Panc1 (cell line): ENCODE results near the gene RGMA. TPM values are rescaled to one million over a fixed set of nuclear protein-coding genes. Genes with fewer than 3 reads are reported as not detected.

Experiments used
- ATAC-seq: fragments of 200-7000 bp; cut with Tn5 transposase; 2 replicates; pipeline ENCODE4 v1.9.1; 2020; ENCODE audit warnings: mild to moderate bottlenecking, moderate library complexity
- BruUV-seq: library from RNA; stranded (reverse); fragments of 400-500 nt; replicated peaks from 2 replicates; lab custom pipeline; 2021; lab: Mats Ljungman, UMichigan
- CTCF ChIA-PET: fragments of 300-600 bp; sonication (Branson Sonifier 250); formaldehyde crosslinking; loops from one replicate; lab custom pipeline; 2022; ENCODE audit warnings: antibody characterized with exemption; lab: Charles Lee
- POLR2A ChIA-PET: fragments of 300-600 bp; sonication (Branson Sonifier 250); formaldehyde crosslinking; loops from one replicate; lab custom pipeline; 2022; ENCODE audit warnings: antibody characterized with exemption; lab: Charles Lee
- DNase-seq: peaks from one replicate; pipeline ENCODE4 v3.0.0-alpha.2; 2010; ENCODE audit warnings: low read depth, low spot score
- H3K27ac ChIP-seq: 2 replicates; pipeline ENCODE4 v1.5.1; 2011; ENCODE audit warnings: mild to moderate bottlenecking, low read length, inconsistent platforms
- H3K27me3 ChIP-seq: fragments of 200-500 bp; sonication (Bioruptor generic); 2 replicates; pipeline ENCODE4 v1.6.0; 2014; ENCODE audit warnings: low read length, inconsistent platforms; ENCODE audit not compliant: control insufficient read depth, insufficient read depth
- H3K36me3 ChIP-seq: fragments of 200-500 bp; sonication (Bioruptor generic); 2 replicates; pipeline ENCODE4 v1.5.1; 2014; ENCODE audit warnings: inconsistent platforms, mild to moderate bottlenecking, low read length, moderate library complexity; ENCODE audit not compliant: control insufficient read depth, insufficient read depth
- H3K4me1 ChIP-seq: 2 replicates; pipeline ENCODE4 v1.5.1; 2011; ENCODE audit warnings: inconsistent platforms, mild to moderate bottlenecking, low read length, moderate library complexity; ENCODE audit not compliant: control insufficient read depth, insufficient read depth
- H3K4me3 ChIP-seq, 2 experiments: 2 replicates each; pipeline ENCODE4 v1.5.1; 2011 to 2012; ENCODE audit warnings: low read depth in 2 of 2, low read length in 2 of 2, mild to moderate bottlenecking in 2 of 2, inconsistent platforms in 1 of 2, moderate library complexity in 1 of 2
- H3K9me3 ChIP-seq: fragments of 200-500 bp; sonication (Bioruptor generic); 2 replicates; pipeline ENCODE4 v1.5.1; 2014; ENCODE audit warnings: low read depth, mild to moderate bottlenecking, inconsistent platforms, low read length, moderate library complexity; ENCODE audit not compliant: control insufficient read depth, insufficient read depth
- POLR2AphosphoS5 ChIP-seq: IDR thresholded peaks from 2 replicates; pipeline ENCODE4 v1.6.1; 2012; ENCODE audit warnings: mild to moderate bottlenecking, low read depth, low read length, moderate library complexity
- SIN3A ChIP-seq: IDR thresholded peaks from 2 replicates; pipeline ENCODE4 v1.6.1; 2012; ENCODE audit warnings: low read depth, mild to moderate bottlenecking, low read length, moderate library complexity, borderline replicate concordance; ENCODE audit not compliant: insufficient read depth
- TCF7L2 ChIP-seq: IDR thresholded peaks from 2 replicates; pipeline ENCODE4 v1.6.1; 2011; ENCODE audit warnings: mild to moderate bottlenecking, low read depth, low read length, inconsistent platforms
- in situ Hi-C: cut with HindIII; loops from 2 replicates; pipeline ENCODE4 v1.10.0; 2016; ENCODE audit warnings: low sequenced_read_pairs, low pct_unique_long_range_greater_than_20kb
- intact Hi-C: fragments of 100-400 bp; cut with micrococcal nuclease; formaldehyde crosslinking; loops from one replicate; pipeline ENCODE4 v1.10.0; 2022; ENCODE audit not compliant: unreplicated experiment
- total RNA-seq: library from RNA; stranded (reverse); gene quantifications from one replicate; pipeline ENCODE4 v1.2.1, GENCODE V29; 2021; ENCODE audit not compliant: unreplicated experiment
- TF ChIP-seq, protein P1 (sequence below): fragments of 450-650 bp; IDR thresholded peaks from 2 replicates; pipeline ENCODE4 v1.5.1; 2017; ENCODE audit warnings: mild to moderate bottlenecking
- TF ChIP-seq, protein P2 (sequence below), 2 experiments: IDR thresholded peaks; 2 replicates each; pipeline ENCODE4 v1.6.1; 2011 to 2012; ENCODE audit warnings: low read depth in 2 of 2, control low read depth in 1 of 2, low read length in 1 of 2, mild to moderate bottlenecking in 1 of 2, moderate library complexity in 1 of 2; ENCODE audit not compliant: insufficient read depth in 1 of 2

RGMA gene
- total RNA-seq, 1 experiment from 2014 or later, result 0.62 TPM

DNA sequence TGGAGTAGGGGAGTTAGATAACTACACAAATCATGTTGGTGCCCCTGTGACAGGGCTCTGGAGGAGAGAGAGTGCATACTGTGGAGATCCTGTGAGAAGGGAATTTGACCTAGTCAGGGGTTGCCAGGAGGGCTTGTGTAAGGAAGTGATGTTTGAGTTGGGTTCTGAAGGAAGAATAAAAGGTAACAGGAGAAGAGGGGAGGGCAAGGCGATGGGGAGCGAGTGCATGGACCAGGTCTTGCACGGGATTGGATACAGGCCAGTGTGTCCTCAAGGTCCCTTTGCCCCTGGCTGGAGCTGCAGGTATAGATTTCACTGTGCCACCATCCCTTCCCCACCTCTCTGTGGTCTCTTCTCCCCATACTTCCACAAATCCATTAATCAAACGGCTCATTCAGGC is 83.9 kb downstream of the RGMA start:
- in situ Hi-C loops, result no loop called here
- Histone ChIP-seq H3K27me3 (no peaks in the 10 kb centered on the region), H3K27ac (no peak overlapping the region), H3K4me3 (no peak overlapping the region), H3K9me3 (no peaks in the 10 kb centered on the region), H3K36me3 (peaks cover 69% of the 10 kb centered on the region), H3K4me1 (no peaks in the 10 kb centered on the region)
- intact Hi-C loops, result no loop called here
- ATAC-seq (peak; percentile 28; the same call in 1 of the 2 replicates), DNase-seq (no peak)
- CTCF ChIA-PET, result no interaction called here
- TF ChIP-seq TCF7L2 (no peak), SIN3A (no peak), POLR2AphosphoS5 (no peak)
- TF ChIP-seq, protein P1, sequence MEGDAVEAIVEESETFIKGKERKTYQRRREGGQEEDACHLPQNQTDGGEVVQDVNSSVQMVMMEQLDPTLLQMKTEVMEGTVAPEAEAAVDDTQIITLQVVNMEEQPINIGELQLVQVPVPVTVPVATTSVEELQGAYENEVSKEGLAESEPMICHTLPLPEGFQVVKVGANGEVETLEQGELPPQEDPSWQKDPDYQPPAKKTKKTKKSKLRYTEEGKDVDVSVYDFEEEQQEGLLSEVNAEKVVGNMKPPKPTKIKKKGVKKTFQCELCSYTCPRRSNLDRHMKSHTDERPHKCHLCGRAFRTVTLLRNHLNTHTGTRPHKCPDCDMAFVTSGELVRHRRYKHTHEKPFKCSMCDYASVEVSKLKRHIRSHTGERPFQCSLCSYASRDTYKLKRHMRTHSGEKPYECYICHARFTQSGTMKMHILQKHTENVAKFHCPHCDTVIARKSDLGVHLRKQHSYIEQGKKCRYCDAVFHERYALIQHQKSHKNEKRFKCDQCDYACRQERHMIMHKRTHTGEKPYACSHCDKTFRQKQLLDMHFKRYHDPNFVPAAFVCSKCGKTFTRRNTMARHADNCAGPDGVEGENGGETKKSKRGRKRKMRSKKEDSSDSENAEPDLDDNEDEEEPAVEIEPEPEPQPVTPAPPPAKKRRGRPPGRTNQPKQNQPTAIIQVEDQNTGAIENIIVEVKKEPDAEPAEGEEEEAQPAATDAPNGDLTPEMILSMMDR, result no peak
- TF ChIP-seq, protein P2, sequence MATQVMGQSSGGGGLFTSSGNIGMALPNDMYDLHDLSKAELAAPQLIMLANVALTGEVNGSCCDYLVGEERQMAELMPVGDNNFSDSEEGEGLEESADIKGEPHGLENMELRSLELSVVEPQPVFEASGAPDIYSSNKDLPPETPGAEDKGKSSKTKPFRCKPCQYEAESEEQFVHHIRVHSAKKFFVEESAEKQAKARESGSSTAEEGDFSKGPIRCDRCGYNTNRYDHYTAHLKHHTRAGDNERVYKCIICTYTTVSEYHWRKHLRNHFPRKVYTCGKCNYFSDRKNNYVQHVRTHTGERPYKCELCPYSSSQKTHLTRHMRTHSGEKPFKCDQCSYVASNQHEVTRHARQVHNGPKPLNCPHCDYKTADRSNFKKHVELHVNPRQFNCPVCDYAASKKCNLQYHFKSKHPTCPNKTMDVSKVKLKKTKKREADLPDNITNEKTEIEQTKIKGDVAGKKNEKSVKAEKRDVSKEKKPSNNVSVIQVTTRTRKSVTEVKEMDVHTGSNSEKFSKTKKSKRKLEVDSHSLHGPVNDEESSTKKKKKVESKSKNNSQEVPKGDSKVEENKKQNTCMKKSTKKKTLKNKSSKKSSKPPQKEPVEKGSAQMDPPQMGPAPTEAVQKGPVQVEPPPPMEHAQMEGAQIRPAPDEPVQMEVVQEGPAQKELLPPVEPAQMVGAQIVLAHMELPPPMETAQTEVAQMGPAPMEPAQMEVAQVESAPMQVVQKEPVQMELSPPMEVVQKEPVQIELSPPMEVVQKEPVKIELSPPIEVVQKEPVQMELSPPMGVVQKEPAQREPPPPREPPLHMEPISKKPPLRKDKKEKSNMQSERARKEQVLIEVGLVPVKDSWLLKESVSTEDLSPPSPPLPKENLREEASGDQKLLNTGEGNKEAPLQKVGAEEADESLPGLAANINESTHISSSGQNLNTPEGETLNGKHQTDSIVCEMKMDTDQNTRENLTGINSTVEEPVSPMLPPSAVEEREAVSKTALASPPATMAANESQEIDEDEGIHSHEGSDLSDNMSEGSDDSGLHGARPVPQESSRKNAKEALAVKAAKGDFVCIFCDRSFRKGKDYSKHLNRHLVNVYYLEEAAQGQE (IDR thresholded peaks at IDR 0.05; ENCODE audit: insufficient read depth in 1 of 2, low read depth in 2 of 2, low read length in 1 of 2), result no peak
- POLR2A ChIA-PET, result no interaction called here
- BruUV-seq, result no TSS peak

DNA sequence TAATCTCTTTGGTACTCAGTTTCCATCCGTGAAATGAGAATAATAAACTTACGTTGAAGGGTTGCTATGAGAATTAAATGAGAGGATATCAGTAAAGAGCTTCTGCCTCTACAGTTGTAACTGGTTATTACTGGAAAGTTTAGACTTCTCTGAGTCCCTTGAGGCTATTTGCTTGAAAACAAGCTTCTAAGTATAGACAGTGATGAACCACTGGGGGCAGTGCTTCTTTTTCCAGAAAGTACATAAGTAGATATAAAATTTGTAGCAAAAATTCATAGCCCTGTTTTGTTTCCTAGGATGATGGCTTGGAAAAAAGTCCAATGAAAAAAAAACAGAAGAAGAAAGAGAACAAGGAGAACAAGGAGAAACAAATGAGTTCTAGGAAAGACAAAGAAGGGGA is 87.1 kb downstream of the RGMA start:
- H3K27ac ChIP-seq, result no peak overlapping the region
- in situ Hi-C loops, result no loop called here
- intact Hi-C loops, result no loop called here
- no peak overlapping the region for H3K4me3 ChIP-seq
- H3K36me3 ChIP-seq, result peaks cover 72% of the 10 kb centered on the region
- H3K9me3 ChIP-seq, result no peaks in the 10 kb centered on the region
- no TSS peak for BruUV-seq
- DNase-seq, result no peak
- peak; percentile 61; the same call in 1 of the 2 replicates for ATAC-seq
- POLR2A ChIA-PET, result no interaction called here
- CTCF ChIA-PET, result no interaction called here
- TF ChIP-seq TCF7L2 (no peak), POLR2AphosphoS5 (no peak), SIN3A (no peak)
- TF ChIP-seq, protein P1, result no peak; the same call in 1 of the 2 replicates
- TF ChIP-seq, protein P2 (IDR thresholded peaks at IDR 0.05; ENCODE audit: insufficient read depth in 1 of 2, low read depth in 2 of 2, low read length in 1 of 2), result no peak
- H3K27me3 ChIP-seq, result no peaks in the 10 kb centered on the region
- H3K4me1 ChIP-seq, result no peaks in the 10 kb centered on the region
